K562 treated with DMSO at 1 percent for 24 hours (cell line): ENCODE data around the gene COL5A1. TPM values are rescaled to one million over a fixed set of nuclear protein-coding genes. Genes with fewer than 3 reads are reported as not detected.

Experiments used
- total RNA-seq: library from RNA; unstranded; fragments of 300-600 nt; gene quantifications from 2 replicates; pipeline ENCODE4 v1.2.3, GENCODE V29; 2022; ENCODE audit warnings: low read depth; ENCODE audit not compliant: insufficient read depth

The COL5A1 gene
- total RNA-seq, result 0.27 TPM in 1 of 2 replicates, not detected in the other

DNA sequence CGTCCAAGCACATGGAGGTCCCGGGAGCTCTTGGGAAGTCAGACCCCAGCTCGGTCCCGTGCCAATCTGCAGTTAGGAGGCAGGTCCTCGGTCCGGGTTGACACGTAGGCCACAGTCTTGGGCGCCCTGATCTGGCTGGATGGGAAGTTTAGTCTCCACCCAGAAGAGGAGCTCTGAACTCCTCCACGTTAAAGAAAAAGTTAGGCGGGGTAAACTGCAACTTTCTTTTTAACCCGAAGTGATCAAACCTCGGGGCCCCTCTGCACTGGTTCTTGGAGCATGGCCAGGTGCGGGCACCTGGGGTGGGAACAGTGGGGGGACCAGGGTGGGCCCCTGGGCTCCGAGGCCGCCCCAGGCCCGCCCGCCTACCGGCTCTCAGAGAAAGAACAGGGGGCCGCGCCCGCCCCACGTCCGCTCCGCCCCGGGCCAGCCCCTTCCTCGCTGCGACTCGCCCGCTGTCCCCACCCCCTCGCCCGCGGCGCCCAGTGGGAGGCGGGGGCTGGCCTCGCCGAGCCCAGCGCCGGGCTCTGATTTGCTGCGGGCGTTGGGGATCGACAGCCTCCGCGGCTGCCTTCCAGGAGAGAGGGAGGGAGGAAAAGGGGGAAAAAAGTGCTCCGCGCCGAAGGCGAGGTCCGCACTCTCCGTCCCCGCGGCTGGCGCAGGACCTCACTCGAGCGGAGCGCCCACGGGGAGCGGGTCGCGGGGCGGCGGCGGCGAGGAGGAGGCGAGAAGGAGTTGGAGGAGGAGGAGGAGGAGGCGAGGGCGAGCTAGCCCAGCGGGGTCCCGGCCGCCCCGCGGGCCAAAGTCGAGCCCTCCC lies at the start of gene COL5A1:
TSS of gene COL5A1 (plus strand) at position 631 of the 817 bp plus-strand sequence. CDS start 385 bp downstream, outside the sequence.

DNA sequence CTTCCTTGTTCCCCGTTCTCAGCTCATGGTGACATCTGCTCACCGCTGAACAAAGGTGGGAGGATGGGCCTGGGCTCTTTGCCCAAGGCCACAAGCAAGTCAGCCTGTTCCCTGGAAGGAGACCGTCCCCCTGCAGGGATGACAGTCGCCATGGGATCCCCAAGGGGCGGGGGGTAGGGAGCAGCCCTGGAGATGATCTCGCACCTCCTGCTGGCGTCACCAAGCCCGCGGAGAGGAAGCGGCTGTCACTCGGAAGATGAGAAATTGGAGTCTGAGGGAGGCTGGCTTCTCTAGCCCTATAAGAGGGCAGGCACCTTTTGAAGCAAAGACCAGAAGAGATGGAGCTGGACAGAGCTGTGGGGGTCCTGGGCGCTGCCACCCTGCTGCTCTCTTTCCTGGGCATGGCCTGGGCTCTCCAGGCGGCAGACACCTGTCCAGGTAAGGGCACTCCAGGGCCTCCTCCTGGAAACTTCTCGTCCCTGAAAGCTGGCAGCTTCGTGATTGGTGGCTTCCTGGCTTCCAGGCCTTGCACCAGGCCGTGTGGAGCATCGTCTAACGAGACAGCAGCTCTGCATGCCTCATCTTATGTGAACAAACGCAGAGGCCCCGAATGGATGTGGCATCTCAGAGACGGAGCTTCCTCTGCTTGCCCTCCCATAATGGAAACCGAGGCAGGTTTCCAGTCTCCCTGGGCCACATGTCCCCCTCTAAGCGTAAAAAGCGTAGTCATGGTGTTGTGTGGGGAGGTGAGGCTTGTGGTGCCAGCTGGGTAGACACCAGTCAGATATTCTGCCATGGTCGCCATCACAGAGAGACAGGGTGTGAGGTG lies 239.1 kb downstream of the COL5A1 start, which contains the start of gene FCN2:
TSS of gene FCN2 (plus strand) at position 327 of the 829 bp plus-strand sequence. CDS start at position 339, 12 bp downstream.

Other genes starting within 250 kb of the COL5A1 start
- not detected in 2 replicates for gene FCN2, start 239.0 kb downstream of the COL5A1 start, total RNA-seq